CD4-positive, alpha-beta T cell (primary cell): ENCODE data around the gene MVB12A. TPM values are rescaled to one million over a fixed set of nuclear protein-coding genes. Genes with fewer than 3 reads are reported as not detected.
A peak's percentile ranks its signal among the peaks of the same experiment; 100 is the strongest.

ENCODE experiments used
- ATAC-seq: fragments of 200-7000 bp; cut with Tn5 transposase; one replicate; pipeline ENCODE4 v1.10.0; 2022; ENCODE audit warnings: mild to moderate bottlenecking; ENCODE audit not compliant: poor library complexity
- CTCF ChIA-PET: fragments of 350-600 bp; sonication (Branson Sonifier 250); formaldehyde crosslinking; loops from one replicate; lab custom pipeline; 2021; ENCODE audit warnings: antibody characterized with exemption, inconsistent platforms; lab: Charles Lee
- POLR2A ChIA-PET: fragments of 350-600 bp; sonication (Branson Sonifier 250); formaldehyde crosslinking; loops from one replicate; lab custom pipeline; 2021; ENCODE audit warnings: antibody characterized with exemption, inconsistent platforms; lab: Charles Lee
- DNase-seq, 14 experiments: peaks; one replicate each; pipeline ENCODE4 v3.0.0-alpha.2; 2013 to 2020; ENCODE audit warnings: mixed read lengths in 2 of 14
- H3K27ac ChIP-seq, 2 donors: one replicate each; pipeline versions ENCODE4 v1.5.1 to v1.7.0; 2013; ENCODE audit warnings: low read length in 2 of 2, low read depth in 1 of 2, mild to moderate bottlenecking in 1 of 2
- H3K27me3 ChIP-seq, 2 experiments: 1 replicate in 1 of 2; 2 replicates in 1 of 2; pipeline versions ENCODE4 v1.6.1 to v1.7.0; 2013; ENCODE audit warnings: low read length in 2 of 2, control low read depth in 1 of 2, mild to moderate bottlenecking in 1 of 2, moderate library complexity in 1 of 2; ENCODE audit not compliant: insufficient read depth in 2 of 2, control insufficient read depth in 1 of 2
- H3K36me3 ChIP-seq: one replicate; pipeline ENCODE4 v1.6.1; 2013; ENCODE audit warnings: low read length, control low read depth; ENCODE audit not compliant: insufficient read depth
- H3K4me1 ChIP-seq: one replicate; pipeline ENCODE4 v1.6.1; 2013; ENCODE audit warnings: low read length, control low read depth; ENCODE audit not compliant: insufficient read depth
- H3K4me3 ChIP-seq: one replicate; pipeline ENCODE4 v1.5.1; 2013; ENCODE audit warnings: mild to moderate bottlenecking, low read length, moderate library complexity
- H3K9me3 ChIP-seq, 2 experiments: 1 replicate in 1 of 2; 2 replicates in 1 of 2; pipeline versions ENCODE4 v1.6.1 to v1.7.0; 2013; ENCODE audit warnings: low read length in 2 of 2, mild to moderate bottlenecking in 2 of 2, control low read depth in 1 of 2, moderate library complexity in 1 of 2; ENCODE audit not compliant: control insufficient read depth in 1 of 2, insufficient read depth in 1 of 2
- H3K27ac Mint-ChIP-seq: one replicate; pipeline ENCODE4 v1.8.0; 2020; ENCODE audit warnings: mixed read lengths
- H3K27me3 Mint-ChIP-seq: one replicate; pipeline ENCODE4 v1.8.0; 2021; ENCODE audit warnings: mixed read lengths
- H3K36me3 Mint-ChIP-seq: one replicate; pipeline ENCODE4 v1.8.0; 2021; ENCODE audit warnings: low read depth, mixed read lengths
- H3K4me1 Mint-ChIP-seq: one replicate; pipeline ENCODE4 v1.8.0; 2021; ENCODE audit warnings: low read depth, mixed read lengths
- H3K4me3 Mint-ChIP-seq: one replicate; pipeline ENCODE4 v1.8.0; 2020; ENCODE audit warnings: mild to moderate bottlenecking, mixed read lengths
- H3K9me3 Mint-ChIP-seq: one replicate; pipeline ENCODE4 v1.8.0; 2020; ENCODE audit warnings: mixed read lengths
- intact Hi-C, 2 experiments: fragments of 100-400 bp; cut with DNase I in 1 of 2; cut with micrococcal nuclease in 1 of 2; formaldehyde crosslinking; loops; one replicate each; pipeline versions ENCODE4 v1.15.1 to v1.9.0; 2023 to 2025; cut with DNase I, micrococcal nuclease
- polyA plus RNA-seq, 2 donors: library from polyadenylated mRNA; unstranded; fragments of 120-200 nt; gene quantifications; one replicate each; pipeline ENCODE4 v1.2.1, GENCODE V29; 2013
- total RNA-seq, 174 experiments: library from RNA in 2 of 174; stranded (reverse) in 2 of 174; gene quantifications; one replicate each; pipeline ENCODE4 v1.2.3 and lab custom pipeline; 2021 to 2026
- TF ChIP-seq, protein P1 (sequence below): fragments of 200-600 bp; IDR thresholded peaks from one replicate; pipeline ENCODE4 v1.8.0; 2022; ENCODE audit warnings: antibody characterized with exemption, mild to moderate bottlenecking

Gene MVB12A
- total RNA-seq, result 10 to 100 TPM in 1 of 2 experiments, 1 to 10 TPM in 1; 9.8 to 10.7 TPM
- 25.9 TPM for polyA plus RNA-seq (2013, experiment 1 of 2)
- 29.6 TPM for polyA plus RNA-seq (2013, experiment 2 of 2)
- total RNA-seq (lab: John Stamatoyannopoulos, UW), result 2.4 to 25.8 (median 13.2) reads per million in 172 experiments

DNA sequence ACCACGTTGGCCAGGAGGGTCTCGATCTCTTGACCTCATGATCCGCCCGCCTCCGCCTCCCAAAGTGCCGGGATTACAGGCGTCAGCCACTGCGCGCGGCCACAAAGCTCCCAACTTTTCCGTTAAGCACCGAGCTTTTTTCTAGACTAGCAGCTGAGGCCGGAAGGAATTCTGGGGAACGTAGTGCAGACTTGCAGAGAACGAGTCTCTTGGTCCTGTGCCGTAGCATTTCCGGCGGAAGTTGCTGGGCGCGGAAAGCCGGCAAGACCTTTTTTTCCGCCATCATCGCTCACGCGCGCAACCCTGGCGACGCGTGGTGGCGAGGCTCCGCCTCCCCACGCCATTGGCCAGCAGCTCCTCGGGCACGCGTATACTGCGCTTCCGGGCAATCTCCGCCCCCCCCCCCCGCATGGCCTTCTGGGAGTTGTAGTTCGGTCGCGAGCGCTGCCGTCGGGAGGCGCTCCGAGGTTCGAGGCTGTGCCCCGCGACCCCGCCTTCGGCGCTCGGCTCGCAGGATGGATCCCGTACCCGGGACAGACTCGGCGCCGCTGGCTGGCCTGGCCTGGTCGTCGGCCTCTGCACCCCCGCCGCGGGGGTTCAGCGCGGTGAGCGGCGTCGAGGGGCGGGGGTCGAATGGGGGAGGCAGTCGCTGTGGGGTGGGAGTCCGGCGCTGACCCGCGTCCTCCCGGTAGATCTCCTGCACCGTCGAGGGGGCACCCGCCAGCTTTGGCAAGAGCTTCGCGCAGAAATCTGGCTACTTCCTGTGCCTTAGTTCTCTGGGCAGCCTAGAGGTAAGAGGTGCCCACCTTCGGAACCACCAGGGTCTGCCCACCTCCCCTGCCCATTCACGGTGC, at the start of gene MVB12A:
Gene MVB12A (plus strand): TSS at position 427 of the 854 bp plus-strand sequence. CDS start 89 bp downstream, at position 516.
- ATAC-seq (peak; percentile 97), DNase-seq (peak; percentile 88 to 100 (median 95))
- peaks cover 23% of the 10 kb centered on the region for H3K4me1 ChIP-seq
- H3K27ac Mint-ChIP-seq, result peak within 1 kb of the TSS; percentile 80
- H3K9me3 Mint-ChIP-seq, result no peaks in the 10 kb centered on the region
- H3K27me3 ChIP-seq, result no peaks in the 10 kb centered on the region
- H3K36me3 Mint-ChIP-seq, result peaks cover 18% of the 10 kb centered on the region
- H3K9me3 ChIP-seq, result no peaks in the 10 kb centered on the region
- ChIA-PET POLR2A (interaction anchor here (0.6 to 1.9 kb wide), 23 partner anchors 14 to 1048 kb away, joined by 3 to 26 read pairs (median 4); partner anchors contain the start of genes ANO8, BABAM1, BST2 and DDA1), CTCF (interaction anchor here (0.6 to 2.8 kb wide), 5 partner anchors 14 to 76 kb away, joined by 3 to 8 read pairs (median 8); partner anchors contain the start of gene BST2)
- H3K27me3 Mint-ChIP-seq, result no peaks in the 10 kb centered on the region
- H3K36me3 ChIP-seq, result peaks cover 25% of the 10 kb centered on the region
- peak within 1 kb of the TSS in 1 of 2 donors; percentile 32 for H3K27ac ChIP-seq
- H3K4me3 Mint-ChIP-seq, result peak within 1 kb of the TSS; percentile 94
- TF ChIP-seq, protein P1, sequence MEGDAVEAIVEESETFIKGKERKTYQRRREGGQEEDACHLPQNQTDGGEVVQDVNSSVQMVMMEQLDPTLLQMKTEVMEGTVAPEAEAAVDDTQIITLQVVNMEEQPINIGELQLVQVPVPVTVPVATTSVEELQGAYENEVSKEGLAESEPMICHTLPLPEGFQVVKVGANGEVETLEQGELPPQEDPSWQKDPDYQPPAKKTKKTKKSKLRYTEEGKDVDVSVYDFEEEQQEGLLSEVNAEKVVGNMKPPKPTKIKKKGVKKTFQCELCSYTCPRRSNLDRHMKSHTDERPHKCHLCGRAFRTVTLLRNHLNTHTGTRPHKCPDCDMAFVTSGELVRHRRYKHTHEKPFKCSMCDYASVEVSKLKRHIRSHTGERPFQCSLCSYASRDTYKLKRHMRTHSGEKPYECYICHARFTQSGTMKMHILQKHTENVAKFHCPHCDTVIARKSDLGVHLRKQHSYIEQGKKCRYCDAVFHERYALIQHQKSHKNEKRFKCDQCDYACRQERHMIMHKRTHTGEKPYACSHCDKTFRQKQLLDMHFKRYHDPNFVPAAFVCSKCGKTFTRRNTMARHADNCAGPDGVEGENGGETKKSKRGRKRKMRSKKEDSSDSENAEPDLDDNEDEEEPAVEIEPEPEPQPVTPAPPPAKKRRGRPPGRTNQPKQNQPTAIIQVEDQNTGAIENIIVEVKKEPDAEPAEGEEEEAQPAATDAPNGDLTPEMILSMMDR, result no peak
- intact Hi-C loops, result loop anchor here in 1 of 2 experiments (1.0 to 2.0 kb wide), 2 partner anchors 49 to 83 kb away; partner anchors contain the start of gene GTPBP3
- peaks cover 19% of the 10 kb centered on the region for H3K4me1 Mint-ChIP-seq
- peak within 1 kb of the TSS; percentile 84 for H3K4me3 ChIP-seq

DNA sequence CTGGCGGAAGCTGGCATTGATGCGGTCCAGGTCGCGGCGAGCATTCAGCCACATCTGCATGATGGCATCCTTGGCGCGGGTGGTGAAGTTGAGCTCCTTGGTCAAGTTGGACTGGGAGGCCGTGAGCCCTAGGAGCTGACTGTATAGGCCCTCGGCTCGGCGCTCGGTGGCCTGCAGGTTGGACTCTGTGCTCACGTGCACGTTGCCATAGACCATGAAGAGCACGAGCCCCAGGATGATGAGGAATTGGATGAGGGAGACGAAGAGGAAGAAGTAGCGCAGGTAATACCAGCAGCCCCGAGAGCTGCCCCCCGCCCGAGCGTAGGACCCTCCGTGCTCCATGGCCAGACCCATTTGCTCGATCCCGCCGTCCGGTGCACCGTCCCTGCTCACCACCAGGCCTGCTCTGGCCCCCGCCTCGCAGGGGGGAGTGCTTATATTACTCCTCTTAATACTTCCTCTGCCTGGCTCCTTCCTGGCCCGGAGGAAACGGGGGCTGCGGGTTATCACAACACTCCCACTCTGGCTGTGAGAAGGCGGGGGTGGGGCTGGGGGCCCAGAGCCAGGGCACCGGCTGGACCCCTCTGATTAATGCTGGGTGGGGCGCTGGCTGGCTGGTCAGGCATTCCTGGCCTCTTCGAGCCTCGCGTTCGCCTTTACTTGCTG, 42.8 kb upstream of the MVB12A start, which contains the start of gene PLVAP:
Gene PLVAP (minus strand): TSS at position 408 of the 666 bp plus-strand sequence. CDS start 54 bp downstream, at position 354.
- peaks cover 3 to 4% of the 10 kb centered on the region in 2 experiments for H3K27me3 ChIP-seq
- H3K4me1 ChIP-seq, result no peaks in the 10 kb centered on the region
- H3K27ac ChIP-seq, result no peak within 1 kb of the TSS
- CTCF ChIA-PET, result interaction anchor here (0.7 to 1.2 kb wide), 2 partner anchors 9 to 24 kb away, joined by 3 read pairs; no protein-coding TSS in a partner anchor
- H3K27ac Mint-ChIP-seq, result no peak within 1 kb of the TSS
- H3K36me3 ChIP-seq, result no peaks in the 10 kb centered on the region
- peaks cover 2% of the 10 kb centered on the region for H3K9me3 Mint-ChIP-seq
- ATAC-seq, result no peak
- DNase-seq, result no peak
- POLR2A ChIA-PET, result no interaction called here
- no peaks in the 10 kb centered on the region for H3K4me1 Mint-ChIP-seq
- TF ChIP-seq, protein P1, result no peak
- H3K4me3 ChIP-seq, result no peak within 1 kb of the TSS
- peaks cover 0 to 8% of the 10 kb centered on the region in 2 experiments for H3K9me3 ChIP-seq
- peaks cover 3% of the 10 kb centered on the region for H3K27me3 Mint-ChIP-seq
- no peaks in the 10 kb centered on the region for H3K36me3 Mint-ChIP-seq
- H3K4me3 Mint-ChIP-seq, result no peak within 1 kb of the TSS
- intact Hi-C loops, result no loop called here

DNA sequence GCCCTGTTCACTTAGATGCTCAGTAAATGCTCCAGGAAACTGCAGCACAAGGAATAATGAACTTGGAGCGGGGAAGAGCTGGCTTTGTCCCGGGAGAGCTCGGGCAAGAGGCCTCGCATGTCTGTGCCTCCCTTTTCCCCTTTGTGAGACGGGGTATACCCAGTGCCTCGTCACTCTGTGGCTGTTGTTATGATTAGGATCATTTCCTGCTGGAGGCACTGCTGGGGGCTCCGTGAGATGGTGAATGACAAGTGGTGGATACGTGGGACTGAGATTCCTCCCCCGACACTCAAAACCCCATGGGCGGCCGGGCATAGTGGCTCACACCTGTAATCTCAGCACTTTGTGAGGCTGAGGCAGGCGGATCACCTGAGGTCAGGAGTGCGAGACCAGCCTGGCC, 41.6 kb upstream of the MVB12A start:
- H3K27me3 ChIP-seq, result peaks cover 3 to 4% of the 10 kb centered on the region in 2 experiments
- Mint-ChIP-seq H3K4me3 (no peak overlapping the region), H3K27me3 (peaks cover 3% of the 10 kb centered on the region), H3K27ac (no peak overlapping the region), H3K36me3 (no peaks in the 10 kb centered on the region), H3K9me3 (peaks cover 2% of the 10 kb centered on the region), H3K4me1 (peaks cover 6% of the 10 kb centered on the region)
- H3K4me1 ChIP-seq, result peaks cover 5% of the 10 kb centered on the region
- H3K9me3 ChIP-seq, result peaks cover 0 to 8% of the 10 kb centered on the region in 2 experiments
- no peak overlapping the region for H3K27ac ChIP-seq
- TF ChIP-seq, protein P1, result no peak
- CTCF ChIA-PET, result no interaction called here
- no peak for ATAC-seq
- POLR2A ChIA-PET, result no interaction called here
- intact Hi-C loops, result no loop called here
- no peaks in the 10 kb centered on the region for H3K36me3 ChIP-seq
- no peak for DNase-seq
- H3K4me3 ChIP-seq, result no peak overlapping the region
